Activated CD4-positive, alpha-beta T cell treated with anti-CD3 and anti-CD28 coated beads, Interleukin-2, amount 10 ng/mL, durations not matched to agents 24 days and 14 days (primary cell): ENCODE results near the gene TLE7. TPM values are rescaled to one million over a fixed set of nuclear protein-coding genes. Genes with fewer than 3 reads are reported as not detected.

Source experiments
- DNase-seq: peaks from one replicate; pipeline ENCODE4 v3.0.0; 2022
- H3K27ac Mint-ChIP-seq: one replicate; pipeline ENCODE4 v1.8.0; 2022; ENCODE audit warnings: mild to moderate bottlenecking, mixed read lengths
- H3K27me3 Mint-ChIP-seq: one replicate; pipeline ENCODE4 v1.8.0; 2022; ENCODE audit warnings: mixed read lengths
- H3K36me3 Mint-ChIP-seq: one replicate; pipeline ENCODE4 v1.8.0; 2022; ENCODE audit warnings: low read depth, mild to moderate bottlenecking, mixed read lengths
- H3K4me1 Mint-ChIP-seq: one replicate; pipeline ENCODE4 v1.8.0; 2021; ENCODE audit warnings: mixed read lengths
- H3K4me3 Mint-ChIP-seq: one replicate; pipeline ENCODE4 v1.8.0; 2022; ENCODE audit warnings: mild to moderate bottlenecking, moderate library complexity, mixed read lengths
- H3K9me3 Mint-ChIP-seq: one replicate; pipeline ENCODE4 v1.8.0; 2021; ENCODE audit warnings: mixed read lengths
- intact Hi-C: fragments of 100-400 bp; cut with micrococcal nuclease; formaldehyde crosslinking; loops from one replicate; pipeline ENCODE4 v1.15.1; 2023
- total RNA-seq: library from RNA; stranded (reverse); gene quantifications from 2 replicates; pipeline ENCODE4 v1.2.3, GENCODE V29; 2022

The TLE7 gene
- not detected in 2 replicates for total RNA-seq

DNA sequence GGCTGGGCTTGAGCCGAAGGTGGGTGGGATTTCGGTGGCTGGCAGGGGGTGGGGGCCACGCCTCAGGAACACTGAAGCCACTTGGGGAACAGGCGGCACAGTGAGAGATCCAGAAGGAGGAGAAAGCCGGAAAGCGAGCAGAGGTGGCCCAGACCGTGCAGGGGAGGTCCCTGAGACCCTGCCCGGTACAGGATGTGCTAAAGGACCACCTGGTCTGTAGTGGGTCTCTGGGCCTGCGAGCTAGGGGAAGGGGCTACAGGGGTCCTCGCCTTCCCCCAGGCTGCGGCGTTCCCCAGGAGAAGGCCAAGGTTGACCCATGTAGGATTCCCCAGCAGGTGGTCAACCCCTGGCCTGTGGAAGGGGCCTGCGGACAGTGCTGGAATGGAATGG lies at the start of gene TLE7:
TLE7 (minus strand) TSS at position 4 of the 390 bp plus-strand sequence. CDS start 8,730 bp downstream, outside the sequence.
- H3K9me3 Mint-ChIP-seq, result peaks cover 10% of the 10 kb centered on the region
- intact Hi-C loops, result no loop called here
- no peak within 1 kb of the TSS for H3K4me3 Mint-ChIP-seq
- H3K27ac Mint-ChIP-seq, result no peak within 1 kb of the TSS
- H3K4me1 Mint-ChIP-seq, result no peaks in the 10 kb centered on the region
- H3K27me3 Mint-ChIP-seq, result no peaks in the 10 kb centered on the region
- no peak for DNase-seq
- H3K36me3 Mint-ChIP-seq, result no peaks in the 10 kb centered on the region

DNA sequence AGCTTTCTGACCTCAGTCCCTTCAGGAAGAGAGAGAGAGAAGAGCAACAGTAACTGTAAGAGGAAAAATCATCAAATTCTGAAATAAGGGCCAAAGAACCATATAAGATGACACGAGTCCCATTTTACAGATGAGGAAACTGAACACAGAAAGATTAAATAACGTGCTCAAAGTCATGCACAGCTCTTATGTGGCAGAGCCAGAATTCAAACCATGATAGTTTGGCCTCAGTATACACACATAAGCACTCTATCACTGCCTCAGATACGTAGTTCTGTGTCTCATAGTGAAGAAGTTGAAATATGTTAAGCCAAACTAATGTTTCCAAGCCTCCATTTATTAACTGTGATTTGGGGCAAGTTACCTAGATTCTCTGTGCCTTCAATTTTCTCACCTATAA lies 49.2 kb upstream of the TLE7 start:
- intact Hi-C loops, result no loop called here
- Mint-ChIP-seq H3K9me3 (no peaks in the 10 kb centered on the region), H3K27ac (no peak overlapping the region), H3K4me1 (no peaks in the 10 kb centered on the region), H3K4me3 (no peak overlapping the region), H3K36me3 (no peaks in the 10 kb centered on the region), H3K27me3 (peaks cover 3% of the 10 kb centered on the region)
- DNase-seq, result no peak

DNA sequence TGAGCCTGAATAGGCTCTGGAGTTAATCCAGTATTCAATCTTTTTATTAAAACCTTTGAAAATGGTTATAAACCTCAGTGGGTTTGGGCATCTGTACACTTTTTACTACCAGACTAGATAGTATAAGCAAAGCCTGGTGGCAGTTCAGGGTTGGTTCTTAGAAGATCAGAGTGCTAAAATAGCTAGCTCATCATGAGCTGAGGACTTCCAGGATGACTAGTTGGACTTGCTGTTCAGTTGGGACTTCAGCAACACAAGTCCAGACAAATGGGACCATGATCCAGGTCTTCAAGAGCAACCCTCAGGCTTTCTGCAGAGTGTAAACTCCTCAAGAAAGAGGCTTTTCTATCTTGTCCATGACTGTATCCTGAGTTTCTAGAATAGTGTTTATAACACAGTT lies 48.5 kb upstream of the TLE7 start:
- no peak for DNase-seq
- Mint-ChIP-seq H3K4me3 (no peak overlapping the region), H3K9me3 (no peaks in the 10 kb centered on the region), H3K27me3 (peaks cover 3% of the 10 kb centered on the region), H3K27ac (no peak overlapping the region), H3K36me3 (no peaks in the 10 kb centered on the region), H3K4me1 (no peaks in the 10 kb centered on the region)
- intact Hi-C loops, result no loop called here

DNA sequence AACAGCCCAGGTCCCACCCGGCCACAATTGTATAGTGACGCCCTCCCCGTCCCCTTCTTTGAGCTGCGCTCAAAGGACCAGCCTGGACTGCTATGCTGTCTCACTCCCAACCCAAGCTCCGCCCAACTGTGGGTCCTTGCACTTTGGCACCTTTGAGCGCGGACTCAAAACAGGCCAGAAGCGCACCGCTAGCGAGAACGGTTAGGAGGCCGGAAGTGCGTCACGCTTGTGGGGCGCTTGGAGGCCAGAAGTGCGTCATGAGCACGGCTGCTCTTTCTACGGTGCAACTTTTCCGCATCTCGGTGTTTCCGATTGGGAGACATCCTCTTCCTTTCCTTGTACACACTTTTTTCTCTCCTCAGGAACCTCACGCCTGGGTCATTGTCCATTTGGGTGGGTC lies 47.3 kb upstream of the TLE7 start, which contains the start of gene ZNF19:
ZNF19 (minus strand) TSS at position 203 of the 400 bp plus-strand sequence. CDS start 7,210 bp downstream, outside the sequence.
- no peak for DNase-seq
- Mint-ChIP-seq H3K27ac (no peak within 1 kb of the TSS), H3K36me3 (no peaks in the 10 kb centered on the region), H3K27me3 (peaks cover 3% of the 10 kb centered on the region), H3K4me3 (no peak within 1 kb of the TSS), H3K9me3 (no peaks in the 10 kb centered on the region), H3K4me1 (peaks cover 4% of the 10 kb centered on the region)
- intact Hi-C loops, result no loop called here

DNA sequence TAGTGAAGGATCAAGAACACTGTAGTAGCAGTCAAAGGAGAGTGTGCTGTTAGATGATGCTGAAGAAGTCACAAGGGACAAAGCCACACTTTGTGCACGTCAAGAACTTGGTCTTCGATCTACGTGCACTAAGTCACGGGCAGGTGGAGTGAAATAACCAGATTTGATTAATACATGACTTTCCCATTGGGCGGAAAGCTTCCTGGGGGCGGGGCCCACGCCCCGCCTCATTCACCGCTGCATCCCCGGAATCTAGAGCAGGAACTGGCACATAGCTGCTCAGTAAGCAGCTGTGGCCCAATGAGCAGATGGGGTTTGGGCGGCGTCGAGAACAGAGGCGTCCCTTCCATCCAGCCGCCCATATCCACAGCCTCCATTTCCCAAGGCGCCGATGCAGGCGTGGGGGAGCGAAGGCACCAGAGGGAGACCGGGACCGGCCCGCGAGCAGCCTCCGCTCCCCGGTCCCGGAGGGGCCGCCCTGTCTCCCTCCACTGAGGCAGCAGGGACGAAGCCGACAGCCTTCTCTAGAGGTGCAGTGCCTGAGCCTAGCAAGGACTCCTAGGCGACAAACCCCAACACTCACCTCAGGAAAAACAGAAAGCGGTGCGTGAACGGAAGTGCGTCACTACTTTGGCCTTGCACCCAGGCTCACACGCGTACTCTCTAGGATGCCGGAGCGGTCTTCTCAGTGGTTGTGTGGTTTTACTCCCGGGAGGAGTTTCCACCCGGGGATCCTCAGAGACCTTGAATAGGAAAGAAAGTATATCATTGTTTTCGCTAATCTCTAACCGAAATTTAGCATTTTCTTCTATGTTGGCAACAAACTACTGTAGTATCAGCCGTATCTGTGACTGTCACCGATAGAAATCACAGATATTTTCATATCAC lies 42.4 kb upstream of the TLE7 start:
- Mint-ChIP-seq H3K4me1 (peaks cover 12% of the 10 kb centered on the region), H3K27me3 (no peaks in the 10 kb centered on the region), H3K27ac (peak overlapping the region; percentile 84), H3K4me3 (peak overlapping the region; percentile 87), H3K36me3 (no peaks in the 10 kb centered on the region), H3K9me3 (no peaks in the 10 kb centered on the region)
- intact Hi-C loops, result loop anchor here (1.0 kb wide), 1 partner anchor 22 kb away; the partner anchor contains the start of gene ZNF23
- DNase-seq, result peak; percentile 93

DNA sequence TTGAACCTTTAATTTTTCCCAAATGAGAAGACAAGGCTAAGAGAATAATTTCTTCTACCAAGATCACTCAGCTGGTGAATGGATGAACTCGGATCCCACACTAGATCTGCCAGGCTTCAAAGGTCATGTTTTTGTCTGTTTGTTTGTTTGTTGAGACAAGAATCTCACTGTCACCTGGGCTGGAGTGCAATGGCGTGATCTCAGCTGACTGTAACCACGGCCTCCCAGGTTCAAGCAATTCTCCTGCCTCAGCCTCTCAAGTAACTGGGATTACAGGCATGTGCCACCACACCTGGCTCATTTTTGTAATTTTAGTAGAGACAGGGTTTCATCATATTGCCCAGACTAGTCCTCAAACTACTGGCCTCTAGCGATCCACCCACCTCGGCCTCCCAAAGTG lies 40.7 kb upstream of the TLE7 start:
- DNase-seq, result no peak
- Mint-ChIP-seq H3K27me3 (no peaks in the 10 kb centered on the region), H3K4me3 (no peak overlapping the region), H3K9me3 (no peaks in the 10 kb centered on the region), H3K27ac (no peak overlapping the region), H3K36me3 (no peaks in the 10 kb centered on the region), H3K4me1 (peaks cover 14% of the 10 kb centered on the region)
- intact Hi-C loops, result no loop called here

DNA sequence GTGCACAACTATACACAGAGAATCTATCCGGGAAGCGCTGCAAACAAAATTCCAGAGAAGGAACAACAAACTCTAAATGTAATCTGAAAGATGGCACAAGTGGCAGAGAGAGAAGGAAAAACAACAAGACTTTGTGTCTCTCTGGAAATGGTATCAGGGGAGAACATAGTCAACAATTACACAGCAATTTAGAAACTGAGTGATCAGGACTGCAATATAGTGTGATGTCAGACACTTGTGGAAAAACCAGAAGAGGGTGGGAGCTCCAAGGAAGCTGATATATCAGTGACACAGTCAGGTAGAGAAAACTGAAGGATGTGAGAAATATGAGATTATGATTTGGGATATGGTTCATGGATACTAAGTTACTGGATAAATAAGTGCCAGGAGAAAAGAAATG lies 39.1 kb upstream of the TLE7 start:
- H3K27me3 Mint-ChIP-seq, result no peaks in the 10 kb centered on the region
- H3K4me3 Mint-ChIP-seq, result no peak overlapping the region
- H3K36me3 Mint-ChIP-seq, result no peaks in the 10 kb centered on the region
- H3K9me3 Mint-ChIP-seq, result no peaks in the 10 kb centered on the region
- DNase-seq, result no peak
- peaks cover 21% of the 10 kb centered on the region for H3K4me1 Mint-ChIP-seq
- intact Hi-C loops, result no loop called here
- no peak overlapping the region for H3K27ac Mint-ChIP-seq

DNA sequence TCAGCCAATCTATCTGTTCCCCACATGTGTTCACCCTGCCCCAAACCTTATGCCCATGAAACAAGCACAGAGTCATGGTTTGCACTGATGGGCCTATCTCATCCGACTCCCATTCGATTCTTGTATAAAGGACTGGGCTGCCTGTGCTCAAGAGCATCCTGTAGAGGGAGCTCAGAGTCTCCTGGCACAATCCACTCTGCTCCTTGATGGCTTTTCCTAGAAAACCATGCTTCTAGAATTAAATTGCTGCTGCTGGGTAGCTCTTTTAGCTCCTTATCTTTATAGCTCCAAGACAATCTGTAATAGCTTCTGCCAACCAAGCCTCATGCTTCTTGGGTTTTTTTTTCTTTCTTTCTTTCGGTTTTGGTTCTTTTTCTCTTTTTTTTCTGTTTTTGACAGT lies 37.6 kb upstream of the TLE7 start:
- intact Hi-C loops, result no loop called here
- H3K9me3 Mint-ChIP-seq, result no peaks in the 10 kb centered on the region
- H3K27me3 Mint-ChIP-seq, result no peaks in the 10 kb centered on the region
- no peak for DNase-seq
- no peaks in the 10 kb centered on the region for H3K36me3 Mint-ChIP-seq
- peaks cover 17% of the 10 kb centered on the region for H3K4me1 Mint-ChIP-seq
- H3K4me3 Mint-ChIP-seq, result no peak overlapping the region
- no peak overlapping the region for H3K27ac Mint-ChIP-seq

DNA sequence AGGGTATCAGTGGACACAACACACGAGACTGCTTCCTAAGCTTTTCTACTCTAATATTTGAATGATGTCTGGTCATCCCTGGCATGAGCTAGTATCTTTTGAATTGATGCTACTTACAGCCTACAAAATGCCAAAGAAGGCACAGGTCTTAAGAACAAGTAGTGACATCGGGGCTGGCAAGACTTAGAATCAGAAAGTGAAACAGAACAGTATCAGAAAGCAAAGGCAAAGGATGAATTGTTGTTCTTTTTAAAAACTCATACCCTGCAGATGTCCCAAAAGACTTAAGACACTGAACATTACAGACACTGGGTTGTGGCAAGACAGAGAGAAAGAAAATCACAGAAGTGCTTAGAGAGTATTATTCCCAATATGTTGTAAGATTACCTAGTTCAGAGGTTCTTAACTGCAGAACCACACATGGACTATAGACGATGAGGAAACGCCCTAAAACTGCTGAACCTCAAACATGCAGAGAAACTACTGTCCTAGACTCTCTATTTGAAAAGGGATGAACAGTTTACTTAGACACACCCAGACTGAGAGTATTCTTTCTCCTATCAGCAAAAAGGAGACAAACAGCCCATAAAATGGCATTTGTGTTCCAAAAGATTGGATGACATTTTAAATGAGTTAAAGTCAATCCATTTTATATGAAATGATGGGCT lies 34.7 kb upstream of the TLE7 start:
- no peak for DNase-seq
- peak overlapping the region; percentile 36 for H3K4me3 Mint-ChIP-seq
- intact Hi-C loops, result no loop called here
- no peaks in the 10 kb centered on the region for H3K36me3 Mint-ChIP-seq
- H3K9me3 Mint-ChIP-seq, result no peaks in the 10 kb centered on the region
- H3K4me1 Mint-ChIP-seq, result peaks cover 9% of the 10 kb centered on the region
- no peaks in the 10 kb centered on the region for H3K27me3 Mint-ChIP-seq
- H3K27ac Mint-ChIP-seq, result no peak overlapping the region

DNA sequence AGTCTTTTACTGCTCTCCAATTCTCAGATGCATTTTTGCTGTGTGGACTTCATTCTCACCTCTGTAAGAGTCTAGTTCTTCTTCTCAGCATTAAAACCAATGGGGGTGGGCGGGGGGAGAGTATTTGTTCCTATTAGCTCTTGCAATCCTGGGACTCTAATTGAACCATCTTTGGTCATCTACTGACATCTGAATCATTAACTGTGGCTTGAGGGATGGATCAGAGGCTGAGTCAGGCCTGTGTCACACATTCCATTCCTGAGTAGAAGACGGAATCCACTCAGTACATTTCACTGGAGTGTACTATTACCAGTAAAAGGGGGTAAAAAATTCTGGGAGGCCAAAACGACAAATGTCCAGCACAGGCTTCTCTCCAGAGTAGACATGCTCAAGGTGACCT lies 33.0 kb upstream of the TLE7 start:
- no peaks in the 10 kb centered on the region for H3K9me3 Mint-ChIP-seq
- no peak overlapping the region for H3K4me3 Mint-ChIP-seq
- no peaks in the 10 kb centered on the region for H3K36me3 Mint-ChIP-seq
- H3K4me1 Mint-ChIP-seq, result peaks cover 9% of the 10 kb centered on the region
- intact Hi-C loops, result no loop called here
- no peak for DNase-seq
- no peak overlapping the region for H3K27ac Mint-ChIP-seq
- no peaks in the 10 kb centered on the region for H3K27me3 Mint-ChIP-seq

DNA sequence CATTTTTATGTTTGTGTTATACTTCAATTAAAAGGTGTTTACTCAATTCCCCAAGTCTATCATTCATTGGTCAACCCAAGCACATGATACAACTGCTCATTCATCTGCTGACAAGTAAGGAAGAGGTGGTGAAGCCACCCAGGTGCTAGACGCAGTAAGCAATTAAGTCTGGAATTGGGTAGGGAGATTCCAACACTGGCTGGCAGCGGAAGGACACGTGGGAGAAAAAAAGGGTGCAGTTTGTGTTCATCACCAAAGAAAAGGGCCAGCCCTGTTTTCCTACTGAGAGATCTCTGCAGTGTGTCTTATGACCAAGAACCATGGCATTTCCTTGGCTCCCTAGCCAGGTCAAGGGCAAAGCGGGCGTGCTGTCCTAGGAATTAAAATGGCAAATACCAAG lies 32.0 kb upstream of the TLE7 start:
- Mint-ChIP-seq H3K27me3 (no peaks in the 10 kb centered on the region), H3K4me3 (no peak overlapping the region), H3K27ac (no peak overlapping the region), H3K9me3 (no peaks in the 10 kb centered on the region), H3K36me3 (no peaks in the 10 kb centered on the region), H3K4me1 (peaks cover 9% of the 10 kb centered on the region)
- intact Hi-C loops, result no loop called here
- no peak for DNase-seq

DNA sequence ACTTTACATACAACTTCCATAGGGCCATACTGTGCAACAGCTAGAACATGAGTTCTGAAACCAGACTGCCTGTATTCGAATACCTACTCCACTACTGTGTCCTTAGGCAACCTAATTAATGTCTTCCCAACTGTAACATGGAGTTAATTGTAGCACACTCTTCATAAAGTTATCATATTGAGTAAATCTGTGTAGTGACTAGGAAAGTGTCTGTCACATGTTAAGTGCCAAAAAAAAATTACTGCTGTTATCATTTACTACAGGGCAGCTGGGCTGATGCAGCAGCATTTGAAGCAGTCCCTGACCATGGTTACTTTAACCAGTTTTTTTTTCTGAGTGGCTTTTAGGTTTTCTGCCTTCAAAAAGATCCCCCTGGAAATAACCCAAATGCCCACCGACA lies 31.1 kb upstream of the TLE7 start:
- Mint-ChIP-seq H3K27me3 (no peaks in the 10 kb centered on the region), H3K27ac (no peak overlapping the region), H3K4me1 (peaks cover 9% of the 10 kb centered on the region), H3K36me3 (no peaks in the 10 kb centered on the region), H3K9me3 (no peaks in the 10 kb centered on the region), H3K4me3 (no peak overlapping the region)
- intact Hi-C loops, result no loop called here
- no peak for DNase-seq

DNA sequence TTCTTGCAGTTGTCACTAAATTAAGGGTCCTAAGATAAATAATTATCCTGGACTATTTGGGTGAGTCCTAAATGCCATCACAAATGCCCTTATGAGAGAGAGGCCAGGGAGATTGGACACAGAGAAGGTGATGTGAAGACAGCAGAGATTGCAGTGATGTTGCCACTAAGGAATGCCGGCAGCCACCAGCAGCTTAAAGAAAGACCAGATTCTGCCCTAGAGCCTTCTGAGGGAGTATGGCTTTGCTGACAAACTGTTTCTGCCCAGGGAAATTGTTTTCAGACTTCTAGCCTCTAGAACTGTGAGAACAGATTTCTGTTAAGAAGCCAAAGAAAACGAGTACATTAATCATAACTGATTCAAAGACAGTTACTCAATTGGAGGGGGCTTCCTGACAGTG lies 30.2 kb upstream of the TLE7 start:
- H3K4me1 Mint-ChIP-seq, result peaks cover 4% of the 10 kb centered on the region
- DNase-seq, result no peak
- H3K27me3 Mint-ChIP-seq, result no peaks in the 10 kb centered on the region
- H3K4me3 Mint-ChIP-seq, result no peak overlapping the region
- intact Hi-C loops, result no loop called here
- no peaks in the 10 kb centered on the region for H3K36me3 Mint-ChIP-seq
- H3K27ac Mint-ChIP-seq, result no peak overlapping the region
- no peaks in the 10 kb centered on the region for H3K9me3 Mint-ChIP-seq

DNA sequence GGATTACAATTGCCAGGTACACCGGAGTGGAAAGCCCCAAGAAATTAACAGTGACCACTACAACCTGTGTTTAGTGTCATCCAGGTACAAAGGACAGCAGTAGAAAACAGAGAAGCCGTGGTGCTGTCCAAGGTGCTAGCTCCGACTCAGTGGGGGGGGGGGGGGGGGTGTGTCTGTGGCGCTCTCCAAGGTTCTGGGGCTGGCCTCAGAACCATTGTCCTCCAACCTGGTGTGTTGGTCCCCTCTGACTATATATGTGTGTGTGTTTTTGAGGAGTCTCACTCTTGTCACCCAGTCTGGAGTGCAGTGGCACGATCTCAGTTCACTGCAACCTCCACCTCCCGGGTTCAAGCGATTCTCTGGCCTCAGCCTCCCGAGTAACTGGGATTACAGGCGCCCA lies 26.0 kb upstream of the TLE7 start:
- Mint-ChIP-seq H3K4me1 (peaks cover 3% of the 10 kb centered on the region), H3K36me3 (no peaks in the 10 kb centered on the region), H3K27ac (no peak overlapping the region), H3K9me3 (no peaks in the 10 kb centered on the region), H3K4me3 (no peak overlapping the region), H3K27me3 (no peaks in the 10 kb centered on the region)
- peak; percentile 77 for DNase-seq
- intact Hi-C loops, result loop anchor here (10.0 kb wide), 1 partner anchor 183 kb away; the partner anchor contains the start of gene CMTR2
